ENCODE measurements around the gene SRL.

The SRL gene

DNA sequence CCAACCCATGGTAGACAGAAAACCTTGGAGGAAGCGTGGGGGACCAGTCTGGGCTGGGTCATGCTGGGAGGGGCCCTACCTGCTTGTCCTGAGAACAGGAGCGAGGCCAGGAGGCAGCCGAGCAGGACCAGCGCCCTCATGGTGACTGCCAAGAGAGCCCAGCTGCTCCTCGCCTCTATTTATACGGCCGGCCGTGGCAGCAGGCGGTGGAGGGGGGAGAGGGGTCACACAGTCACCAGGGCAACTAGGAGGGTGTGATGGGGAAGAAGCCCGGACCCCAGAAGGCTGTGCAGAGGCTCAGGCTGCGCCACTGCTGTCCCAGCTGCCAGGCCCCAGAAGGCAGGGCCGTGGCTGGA is at the start of gene SRL:
Gene SRL, minus strand, starts transcription at position 153 of the 356 bp plus-strand sequence. Its CDS starts 13 bp downstream, at position 140.
- no peak for DNase-seq

DNA sequence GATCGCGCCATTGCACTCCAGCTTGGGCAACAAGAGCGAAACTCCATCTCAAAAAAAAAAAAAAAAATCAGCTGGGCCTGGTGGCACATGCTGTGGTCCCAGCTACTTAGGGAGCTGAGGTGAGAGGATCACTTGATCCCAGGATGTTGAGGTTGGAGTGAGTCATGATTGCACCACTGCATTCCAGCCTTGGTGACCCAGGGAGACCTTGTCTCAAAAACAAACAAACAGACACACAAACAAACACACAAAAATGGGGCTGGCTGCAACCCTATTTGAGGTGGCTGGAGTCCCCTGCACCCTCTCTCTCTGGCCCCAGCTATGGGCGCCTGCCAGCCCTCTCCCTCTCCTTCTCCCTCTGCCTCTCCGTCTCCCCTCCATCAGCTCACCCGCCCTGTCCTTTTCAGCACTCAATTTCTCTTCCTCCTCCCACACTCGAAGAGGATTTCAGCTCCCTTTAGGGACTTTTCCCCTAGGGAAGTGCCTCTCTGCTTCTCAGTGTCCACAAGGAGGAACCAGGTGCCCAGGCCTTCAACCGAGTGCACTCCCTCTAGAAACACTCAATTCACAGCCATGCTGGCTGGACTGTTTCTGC is 48.5 kb upstream of the SRL start:
- DNase-seq = no peak

DNA sequence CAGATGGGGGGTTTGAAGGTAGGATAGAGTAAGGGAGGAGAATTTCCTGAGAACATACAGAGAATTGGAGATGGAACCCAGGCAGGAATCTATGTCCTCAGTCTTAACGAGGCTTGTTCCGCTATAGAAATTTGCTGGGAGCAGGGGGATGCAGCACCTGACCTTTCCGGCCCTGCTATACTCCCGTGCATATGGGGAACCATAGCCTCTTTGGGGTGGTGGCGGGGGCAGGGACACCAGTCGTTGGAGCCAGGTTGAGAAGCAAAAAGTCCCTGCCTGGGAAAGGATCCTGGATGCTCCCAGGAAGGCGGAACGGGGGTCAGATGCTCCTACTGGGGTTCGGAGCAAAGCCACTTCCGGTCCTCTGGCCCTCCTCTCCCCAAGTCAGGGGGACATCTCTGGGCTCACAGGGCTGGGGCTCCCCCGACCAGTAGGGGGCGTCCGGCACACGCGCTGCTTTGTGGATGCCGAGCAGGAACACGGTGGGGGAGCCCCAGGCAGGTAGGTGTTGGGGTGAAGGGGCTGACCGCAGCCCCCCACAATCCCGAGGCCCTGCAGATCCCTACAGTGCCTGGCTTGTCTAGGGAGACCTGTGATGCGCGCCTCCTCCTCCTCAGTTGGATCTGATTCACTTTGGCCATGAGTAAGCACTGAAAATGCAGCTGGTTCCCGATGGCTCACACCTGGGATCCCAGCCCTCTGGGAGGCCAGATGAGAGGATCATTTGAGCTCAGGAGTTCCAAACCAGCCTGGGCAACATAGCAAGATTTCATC is 46.5 kb upstream of the SRL start:
- peak; percentile 82 for DNase-seq

DNA sequence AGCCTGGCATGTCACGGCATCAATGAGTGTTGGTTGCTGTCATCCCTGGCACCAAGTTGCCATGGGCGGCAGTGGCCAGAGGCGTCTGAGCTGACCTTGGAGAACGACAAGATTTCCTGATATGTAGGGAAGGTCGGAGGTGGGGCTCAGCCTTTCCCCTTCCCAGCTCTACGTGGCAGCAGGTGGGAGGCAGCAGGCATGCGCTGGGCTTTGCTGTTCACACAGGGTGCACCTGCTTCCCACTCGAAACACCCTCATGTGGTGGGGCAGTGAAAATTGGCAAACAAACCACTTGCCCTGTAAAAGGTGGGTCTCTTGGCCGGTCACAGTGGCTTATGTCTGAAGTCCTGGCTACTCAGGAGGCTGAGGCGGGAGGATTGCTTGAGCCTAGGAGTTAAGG is 43.3 kb upstream of the SRL start:
- no peak for DNase-seq

DNA sequence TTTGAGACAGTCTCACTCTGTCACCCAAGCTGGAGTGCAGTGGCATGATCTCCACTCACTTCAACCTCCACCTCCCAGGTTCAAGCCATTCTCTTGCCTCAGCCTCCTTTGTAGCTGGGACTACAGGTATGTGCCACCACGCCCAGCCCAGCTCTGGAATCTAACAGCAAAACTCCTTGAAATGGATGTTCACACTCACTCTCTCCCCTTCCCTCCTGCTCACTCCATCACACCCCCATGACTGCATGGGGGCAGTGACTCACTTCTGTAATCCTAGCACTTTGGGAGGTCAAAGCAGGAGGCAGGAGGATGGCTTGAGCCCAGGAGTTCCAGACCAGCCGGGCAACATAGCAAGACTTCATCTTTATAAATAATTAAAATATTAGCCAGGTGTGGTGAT is 42.1 kb upstream of the SRL start:
- no peak for DNase-seq

DNA sequence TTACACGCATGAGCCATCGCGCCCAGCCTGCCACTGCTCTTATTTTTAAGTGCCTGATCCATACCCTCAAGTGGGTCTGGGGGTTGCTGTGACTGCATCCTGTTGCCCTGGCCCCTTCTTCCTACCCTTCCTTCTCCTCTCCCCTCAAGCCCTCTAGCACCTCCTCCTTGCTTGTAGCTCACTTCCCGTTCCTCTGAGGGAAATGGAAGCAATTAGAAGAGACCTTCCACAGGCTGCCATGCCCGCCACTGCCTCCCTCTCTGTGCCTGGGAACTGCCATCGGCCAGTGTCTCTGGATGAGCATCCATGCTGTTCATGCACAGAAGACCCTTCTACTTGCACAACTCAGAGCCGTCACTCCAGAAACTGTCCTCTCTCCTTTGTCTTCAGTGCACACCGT is 41.6 kb upstream of the SRL start:
- DNase-seq = no peak

DNA sequence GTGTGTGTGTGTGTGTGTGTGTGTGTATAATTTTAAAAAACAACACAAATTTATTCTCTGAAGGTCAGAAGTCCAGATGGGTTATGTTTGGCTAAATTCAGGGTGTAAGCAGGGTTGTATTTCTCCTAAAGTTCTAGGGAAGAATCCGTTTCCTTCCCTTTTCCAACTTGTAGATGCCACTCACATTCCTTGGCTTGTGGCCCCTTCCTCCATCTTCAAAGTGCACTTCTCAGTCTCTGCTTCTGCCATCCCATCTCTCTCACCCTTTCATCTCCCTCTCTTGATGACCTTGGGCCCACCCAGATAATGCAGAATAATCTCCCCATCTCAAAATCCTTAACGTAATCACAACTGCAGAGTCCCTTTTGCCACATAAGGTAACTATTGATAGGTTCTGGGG is 38.7 kb upstream of the SRL start:
- DNase-seq = no peak

DNA sequence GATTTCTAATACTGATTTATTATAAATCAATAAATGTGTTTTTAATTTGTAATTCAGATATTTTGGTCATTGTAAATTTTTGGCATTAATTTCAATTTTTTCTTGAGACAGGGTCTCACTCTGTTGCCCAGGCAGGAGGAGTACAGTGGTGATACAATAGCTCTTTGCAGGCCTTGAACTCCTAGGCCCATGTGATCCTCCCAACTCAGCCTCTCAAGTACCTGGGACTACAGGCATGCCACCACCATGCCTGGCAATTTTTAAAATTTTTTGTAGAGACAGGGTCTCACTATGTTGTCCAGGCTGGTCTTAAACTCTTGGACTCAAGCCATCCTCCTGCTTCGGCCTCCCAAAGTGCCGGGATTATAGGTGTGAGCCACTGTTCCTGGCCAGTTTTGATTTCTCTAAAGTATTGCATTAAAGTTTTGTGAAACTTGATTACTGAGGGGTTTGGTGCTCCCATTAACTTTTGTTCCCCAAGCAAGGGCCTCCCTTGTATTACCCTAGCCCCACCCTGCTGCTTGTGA is 36.2 kb upstream of the SRL start:
- DNase-seq = no peak

DNA sequence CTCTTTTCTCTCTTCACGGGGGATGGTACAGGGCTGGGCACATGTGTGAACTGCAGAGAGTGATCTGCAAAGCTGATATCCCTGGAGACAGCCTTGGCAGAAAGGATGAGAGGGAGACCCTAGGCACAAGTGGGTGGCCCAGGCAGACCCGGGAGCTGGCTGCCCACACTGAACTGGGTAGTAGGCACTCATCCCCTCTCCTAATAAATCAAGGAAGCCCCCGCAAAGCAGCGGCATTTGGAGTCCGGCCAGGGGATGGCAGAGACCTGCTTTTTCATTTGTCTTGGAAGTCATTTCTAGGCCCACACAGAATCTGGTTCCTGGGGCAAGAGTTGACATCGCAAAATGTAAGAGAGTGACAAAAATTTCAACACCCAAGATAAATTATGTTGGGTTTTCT is 34.0 kb upstream of the SRL start:
- DNase-seq = no peak

DNA sequence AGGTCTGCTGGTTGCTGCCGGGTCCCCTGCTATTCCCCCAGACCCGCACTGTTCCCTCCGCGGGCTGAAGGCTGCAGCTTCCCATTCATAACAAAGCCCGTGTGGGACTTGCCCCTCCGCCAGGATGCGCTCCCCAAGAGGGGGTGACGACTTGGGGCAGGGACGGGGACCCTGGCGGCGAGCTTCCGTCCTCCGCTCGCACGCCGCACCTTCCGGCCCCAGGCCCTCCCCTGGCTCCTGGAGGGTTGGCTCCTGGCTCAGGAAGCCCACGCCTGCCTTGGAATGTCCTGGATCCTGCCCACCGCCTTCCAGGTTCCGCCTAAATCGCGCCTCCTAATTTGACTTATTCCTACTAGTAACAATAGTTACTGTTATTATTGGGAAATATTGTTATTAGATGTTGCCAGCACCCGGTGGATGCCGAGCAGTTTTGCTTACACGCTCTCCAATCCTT is 32.0 kb upstream of the SRL start:
- peak; percentile 48 for DNase-seq

DNA sequence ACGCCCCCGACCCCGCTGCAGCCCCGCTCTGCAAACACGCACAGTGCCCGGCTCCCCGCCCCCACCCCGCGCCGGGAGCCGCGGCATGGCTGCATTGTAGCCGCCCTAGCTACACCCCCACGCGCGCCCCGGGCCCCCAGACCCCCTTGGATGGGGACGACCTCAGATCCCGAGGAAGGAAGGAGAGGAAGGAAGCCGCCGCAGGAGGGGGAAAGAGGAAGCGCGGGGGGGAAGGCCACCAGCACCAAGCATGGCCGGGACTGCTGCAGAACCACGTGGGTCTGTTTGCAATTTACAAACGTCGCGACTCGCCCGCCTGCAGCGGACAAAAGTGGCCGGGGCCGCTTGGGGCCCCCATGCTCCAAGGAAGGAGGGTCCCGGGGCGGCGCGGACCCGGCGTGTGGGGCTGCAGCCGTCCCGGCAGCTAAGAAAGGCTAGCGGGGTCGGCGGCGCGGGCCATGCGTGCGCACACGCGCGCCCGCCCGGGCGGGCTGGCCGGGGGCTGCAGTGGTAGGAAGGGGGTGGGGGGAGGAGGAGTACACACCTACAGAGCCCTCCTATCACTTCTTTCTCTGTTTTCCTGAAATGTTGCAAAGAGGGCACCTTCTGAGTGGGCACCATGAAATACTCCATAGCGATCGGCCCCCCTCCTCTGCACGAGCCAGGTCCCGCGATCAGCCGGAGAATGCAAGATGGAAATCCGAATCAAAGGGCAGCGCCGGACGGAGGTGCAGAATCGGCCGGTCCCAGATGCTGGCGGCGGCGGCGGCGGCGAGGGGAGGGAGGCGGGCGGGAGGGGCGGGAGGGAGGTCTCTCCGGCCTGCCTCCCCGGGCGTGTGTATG is 30.5 kb upstream of the SRL start:
- DNase-seq = no peak

DNA sequence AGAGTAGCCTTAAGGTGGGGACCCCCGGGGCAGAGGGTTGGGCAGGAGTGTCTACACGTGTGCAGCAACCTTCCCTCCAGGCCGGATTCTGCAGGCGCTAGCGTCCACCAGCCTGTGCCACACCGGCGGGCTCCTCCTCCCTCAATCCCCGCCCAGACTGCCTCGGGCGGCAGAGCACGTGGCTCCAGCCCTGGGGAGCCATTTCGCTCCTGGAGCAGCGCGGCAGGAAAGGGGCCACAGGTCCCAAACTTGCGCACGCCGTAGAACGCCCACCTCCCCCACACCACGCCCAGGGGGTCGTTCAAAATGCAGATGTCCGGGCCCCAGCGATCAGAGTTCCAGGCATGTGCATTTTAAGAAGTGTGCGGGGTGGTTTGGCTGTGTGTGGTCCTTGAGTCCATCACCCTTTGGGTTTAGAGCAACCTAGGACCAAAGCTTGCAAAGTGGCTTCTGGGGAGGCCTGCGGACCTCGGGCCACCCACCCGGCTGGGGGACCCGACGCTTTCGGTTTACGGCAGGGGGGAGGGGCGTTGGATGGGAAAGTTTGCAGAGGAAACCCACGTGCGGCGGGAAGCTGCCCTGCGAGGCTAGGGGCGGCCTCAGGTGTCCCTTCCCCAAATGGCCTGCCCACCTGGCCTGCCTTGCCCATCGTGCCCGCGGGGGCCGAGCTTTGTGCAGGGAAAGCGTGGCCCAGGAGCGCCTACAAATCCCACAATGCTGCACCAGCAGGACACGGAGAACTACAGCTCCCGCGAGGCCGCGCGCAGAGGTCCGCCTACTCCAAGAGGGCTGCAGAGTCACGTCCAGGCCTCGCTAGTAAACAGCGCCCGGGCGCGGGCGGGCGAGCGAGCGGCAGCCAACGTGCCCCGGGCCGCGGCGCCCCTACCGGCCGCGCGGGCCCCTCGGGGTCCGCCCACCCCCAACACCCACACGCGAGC is 29.6 kb upstream of the SRL start:
- peak; percentile 87 for DNase-seq

DNA sequence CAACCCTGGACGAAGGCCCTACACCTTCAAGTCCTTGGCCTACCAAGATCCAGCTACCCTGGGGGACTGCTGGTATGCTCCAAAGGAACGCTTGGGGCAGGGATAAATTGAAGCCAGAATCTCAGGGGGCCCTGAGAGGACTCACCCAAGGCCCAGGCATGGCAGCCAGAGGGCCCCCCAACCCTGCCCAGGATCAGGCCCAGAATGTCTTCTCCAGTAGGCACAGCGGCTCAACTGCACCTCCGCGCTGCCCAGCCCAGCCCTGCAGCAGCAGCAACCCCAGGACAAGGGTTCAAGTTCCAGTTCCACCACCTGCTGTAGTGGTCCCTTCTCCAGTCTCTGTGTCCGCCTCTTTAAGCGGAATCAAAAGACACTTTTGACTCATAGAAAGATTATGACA is 28.7 kb upstream of the SRL start:
- no peak for DNase-seq

DNA sequence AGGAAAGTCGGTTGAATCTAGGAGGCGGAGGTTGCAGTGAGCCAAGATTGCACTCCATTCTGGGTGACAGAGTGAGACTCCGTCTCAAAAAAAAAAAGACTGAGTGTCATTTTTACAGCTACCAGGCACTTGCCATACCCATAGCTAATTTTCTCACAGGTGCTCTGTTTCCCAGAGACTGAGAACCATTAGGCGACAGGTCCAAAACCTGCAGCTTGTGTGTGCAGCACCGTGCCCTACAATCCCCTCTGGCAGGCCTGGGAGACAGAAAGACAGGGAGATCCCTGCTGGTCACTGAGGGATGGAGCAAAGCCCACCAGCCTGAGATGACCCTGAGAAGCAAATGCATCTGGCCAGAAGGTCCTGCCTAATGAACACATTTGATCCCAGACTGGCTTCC is 28.2 kb upstream of the SRL start:
- no peak for DNase-seq

DNA sequence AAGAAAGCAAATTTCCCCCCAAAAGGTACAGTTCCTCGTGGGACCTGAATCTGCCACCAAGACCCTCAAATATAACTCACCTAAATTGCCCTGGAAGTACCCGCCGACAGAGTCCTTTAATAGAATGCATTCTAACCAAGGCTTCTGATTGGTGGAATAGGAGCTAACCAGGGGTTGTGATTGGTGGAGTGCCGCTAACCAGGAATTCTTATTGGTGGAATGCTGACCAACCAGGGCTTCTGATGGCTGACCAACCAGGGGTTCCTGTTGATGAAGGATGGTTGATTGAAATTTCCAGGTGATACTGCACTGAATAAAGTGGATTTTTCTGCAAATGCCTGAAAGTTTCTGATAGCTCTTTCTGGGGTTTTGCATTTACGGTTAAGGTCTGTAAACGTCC is 24.5 kb upstream of the SRL start:
- DNase-seq = no peak

DNA sequence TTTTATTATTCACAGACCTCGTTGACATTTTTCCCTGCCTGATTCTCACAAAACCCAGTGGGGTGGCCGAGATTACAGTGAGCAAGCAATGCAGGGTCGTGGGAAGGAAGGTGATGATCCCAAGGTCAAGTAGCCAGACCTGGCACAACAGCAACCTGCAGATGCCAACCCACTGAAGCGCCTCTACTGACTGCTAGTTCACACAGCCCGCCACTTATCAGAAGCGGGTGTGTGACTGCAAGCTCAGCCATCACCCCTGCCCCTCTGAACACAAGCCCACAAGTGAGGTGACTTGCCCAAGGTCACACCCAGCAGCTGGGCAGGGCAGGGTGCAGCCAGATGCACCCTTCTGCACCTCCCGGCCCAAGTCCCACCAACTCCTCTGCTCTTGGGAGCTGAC is 23.8 kb upstream of the SRL start:
- no peak for DNase-seq

DNA sequence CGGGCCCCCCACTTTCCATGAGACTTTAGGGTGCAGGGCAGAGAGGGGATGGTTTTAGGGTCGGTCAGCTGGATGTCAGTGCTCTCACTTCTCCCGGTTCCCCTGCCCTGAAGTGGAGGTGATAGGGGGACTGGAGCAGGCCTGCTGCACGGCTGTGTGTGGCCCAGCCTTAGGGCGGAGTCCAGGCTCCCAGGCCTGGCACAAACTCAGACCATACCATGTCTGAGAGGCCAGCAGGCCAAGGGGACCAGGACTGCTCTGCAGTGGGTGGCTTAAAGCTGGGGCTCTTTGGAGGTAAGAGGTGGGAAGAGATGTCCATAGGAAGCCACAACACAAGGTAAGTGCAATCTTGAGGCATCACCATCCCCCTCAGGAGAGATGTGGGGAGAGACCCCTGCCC is 22.7 kb upstream of the SRL start:
- DNase-seq = no peak

DNA sequence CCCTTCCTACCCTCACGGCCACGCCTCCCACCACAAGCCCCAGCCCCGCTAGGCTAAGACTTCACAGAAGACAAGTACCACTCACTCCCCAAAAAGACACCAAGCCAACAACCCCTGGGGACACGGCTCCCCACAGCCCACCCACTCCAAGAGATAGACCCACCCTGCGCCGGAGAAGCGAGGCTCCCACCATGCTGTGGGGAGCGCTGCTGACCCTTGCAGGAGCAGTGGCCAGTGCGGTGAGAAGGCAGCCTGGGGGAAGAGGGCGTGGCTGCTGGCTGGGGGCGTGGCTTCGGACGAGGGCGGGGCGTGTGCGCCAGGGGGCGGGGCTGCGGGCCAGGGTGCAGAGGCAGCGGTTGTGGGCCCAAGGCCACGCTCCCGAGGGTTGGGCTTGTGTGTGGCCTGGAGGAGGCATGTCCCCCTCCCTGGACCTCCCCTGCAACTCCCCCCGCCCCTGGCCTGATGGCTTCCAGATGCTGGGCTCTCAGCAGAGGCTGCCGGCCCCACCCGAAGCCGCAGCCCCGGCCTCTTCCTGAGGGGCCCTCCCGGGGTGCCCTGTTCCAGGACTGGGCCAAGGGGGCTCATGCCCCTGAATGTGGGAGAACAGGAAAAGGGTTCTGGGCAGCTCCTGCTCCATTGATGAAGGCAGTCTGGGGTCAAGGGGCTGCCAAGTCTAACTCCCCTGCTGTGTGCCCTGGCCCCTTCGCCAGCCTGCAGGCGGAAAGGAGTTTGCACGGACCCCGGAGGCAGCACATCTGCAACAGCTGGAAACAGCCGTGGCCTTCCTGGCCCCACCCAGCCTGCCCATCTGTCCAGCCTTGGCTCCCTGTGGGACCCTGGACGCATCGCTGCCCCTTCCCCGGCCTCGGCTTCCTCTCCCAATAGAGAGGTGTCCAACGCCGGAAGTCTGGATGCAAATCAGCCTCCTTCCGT is 21.9 kb upstream of the SRL start:
- DNase-seq = no peak

DNA sequence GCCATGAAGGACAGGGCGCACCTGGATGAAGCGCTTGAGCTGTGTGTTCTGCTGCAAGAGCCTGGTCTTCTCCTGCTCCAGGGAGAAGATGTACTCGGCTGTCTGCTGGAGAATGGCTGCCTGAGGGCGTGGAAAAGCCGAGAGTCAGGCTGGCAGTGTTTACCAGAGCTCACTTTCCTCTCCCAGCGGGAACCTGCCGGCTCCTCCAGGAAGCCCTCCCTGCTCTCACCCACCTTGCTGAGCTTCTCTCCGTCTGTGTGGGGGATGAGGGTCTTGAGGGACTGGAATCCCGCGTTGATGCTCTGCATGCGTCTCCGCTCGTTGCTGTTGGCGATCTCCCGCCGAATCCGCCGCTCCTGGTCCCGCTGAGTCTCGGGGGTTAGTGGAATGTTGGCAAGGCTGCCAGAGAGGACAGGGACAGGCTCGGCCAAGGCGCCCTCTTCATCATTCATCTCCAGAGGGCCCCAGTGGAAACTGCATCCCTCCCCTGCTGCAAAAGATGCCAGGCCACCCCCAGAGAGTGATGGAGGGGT is 20.5 kb upstream of the SRL start:
- DNase-seq = no peak

DNA sequence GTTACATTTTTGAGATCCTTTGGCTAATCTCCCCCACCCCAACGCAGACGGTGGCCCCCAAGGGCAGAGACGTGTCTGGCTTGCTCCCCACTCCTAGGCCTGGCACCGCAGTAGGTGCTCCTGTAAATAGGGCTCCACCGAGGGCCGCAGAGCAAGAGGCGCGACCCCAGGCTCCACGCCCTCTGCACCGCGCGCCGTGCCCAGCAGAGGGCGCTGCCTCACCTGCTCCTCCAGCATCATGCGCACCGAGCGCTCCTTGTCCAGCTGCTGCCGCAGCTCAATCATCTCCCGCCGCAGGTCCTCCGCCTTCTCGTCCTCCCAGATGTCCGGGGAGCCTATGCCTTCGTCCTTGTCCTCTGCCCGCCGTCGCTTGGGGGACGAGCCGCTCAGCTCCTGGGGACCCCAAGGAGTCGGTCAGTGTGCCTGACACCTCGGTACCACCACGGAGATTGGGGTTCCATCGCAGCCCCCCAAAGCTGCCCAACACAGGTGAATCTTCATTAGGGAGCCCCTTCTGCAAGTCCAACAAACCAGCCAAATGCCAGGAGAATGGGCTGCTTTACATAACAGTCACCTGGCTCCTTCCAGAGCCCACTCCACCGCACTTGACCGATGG is 19.8 kb upstream of the SRL start:
- DNase-seq = peak; percentile 52

DNA sequence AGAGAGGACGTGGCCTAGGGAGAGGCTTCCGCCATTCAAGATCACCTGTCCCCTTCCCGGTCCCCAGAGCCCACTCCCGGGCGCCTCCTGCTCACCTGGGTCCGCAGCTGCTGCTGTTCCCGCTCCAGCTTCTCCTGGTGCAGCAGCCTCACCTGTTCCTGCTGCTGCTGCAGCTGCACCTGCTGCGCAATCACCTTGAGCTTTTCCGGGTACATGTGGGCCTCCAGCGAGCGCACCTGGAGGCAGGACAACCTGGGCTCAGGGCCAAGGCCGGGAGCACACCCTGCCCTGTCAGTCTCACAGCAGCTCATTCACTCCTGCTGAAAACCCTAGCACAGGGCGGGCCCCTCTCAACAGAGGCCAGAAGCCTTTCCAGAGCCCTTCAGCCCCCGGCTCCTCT is 18.5 kb upstream of the SRL start:
- DNase-seq = no peak

Measured in stimulated activated CD4-positive, alpha-beta T cell treated with anti-CD3 and anti-CD28 coated beads, Interleukin-4, amount 100 ng/mL, for 1 hour (primary cell).